DOHH2 (cell line): ENCODE results near the gene FNIP1.

Experiments used
- CTCF ChIP-seq: fragments of 200-600 bp; sonication (generic); IDR thresholded peaks from one replicate; pipeline ENCODE4 v1.5.1; 2014; ENCODE audit warnings: antibody characterized with exemption, mild to moderate bottlenecking, low read depth, low read length; ENCODE audit not compliant: poor library complexity, severe bottlenecking
- EZH2phosphoT487 ChIP-seq: fragments of 200-600 bp; sonication (generic); IDR thresholded peaks from 2 replicates; pipeline ENCODE4 v1.6.1; 2017; ENCODE audit warnings: borderline replicate concordance, mild to moderate bottlenecking, antibody characterized with exemption, low read length, moderate library complexity, mixed read lengths

GRCh38 chr5:131661933-131662332, 134.9 kb downstream of the FNIP1 start:
- TF ChIP-seq CTCF (no peak), EZH2phosphoT487 (no peak)
